ENCODE measurements around the gene PARP14. TPM values are rescaled to one million over a fixed set of nuclear protein-coding genes. Genes with fewer than 3 reads are reported as not detected.
A peak's percentile ranks its signal among the peaks of the same experiment; 100 is the strongest.
"Not testable (repeated sequence)": the region's sequence is repeated elsewhere in the genome, so short reads cannot be mapped to it uniquely, and the experiment has no call there.

PARP14 gene
- total RNA-seq, 1 donor from 2014 or later, result 12.7 TPM

DNA sequence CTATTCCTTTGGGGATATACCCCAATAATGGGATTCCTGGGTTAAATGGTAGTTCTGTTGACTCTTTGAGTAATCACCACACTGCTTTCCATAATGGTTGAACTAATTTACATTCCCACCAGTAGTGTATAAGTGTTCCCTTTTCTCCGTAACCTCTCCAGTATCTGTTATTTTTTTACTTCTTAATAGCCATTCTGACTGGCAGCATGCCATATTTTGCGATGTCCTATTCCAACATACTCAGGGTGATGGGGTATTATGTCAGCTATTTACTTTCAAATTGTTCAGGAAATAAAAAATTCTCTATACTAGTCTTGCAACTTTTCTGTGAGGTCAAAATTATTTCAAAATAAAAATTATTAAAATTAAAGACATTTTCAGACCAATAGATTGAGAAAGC lies 9.1 kb upstream of the PARP14 start:
- intact Hi-C loops (cut with DNase I), result no loop called here
- no peak for DNase-seq (ENCODE audit: low spot score)

GRCh38 chr3:122674339-122674738 lies 6.3 kb upstream of the PARP14 start:
- DNase-seq (ENCODE audit: low spot score), result no peak
- intact Hi-C loops (cut with DNase I), result no loop called here

DNA sequence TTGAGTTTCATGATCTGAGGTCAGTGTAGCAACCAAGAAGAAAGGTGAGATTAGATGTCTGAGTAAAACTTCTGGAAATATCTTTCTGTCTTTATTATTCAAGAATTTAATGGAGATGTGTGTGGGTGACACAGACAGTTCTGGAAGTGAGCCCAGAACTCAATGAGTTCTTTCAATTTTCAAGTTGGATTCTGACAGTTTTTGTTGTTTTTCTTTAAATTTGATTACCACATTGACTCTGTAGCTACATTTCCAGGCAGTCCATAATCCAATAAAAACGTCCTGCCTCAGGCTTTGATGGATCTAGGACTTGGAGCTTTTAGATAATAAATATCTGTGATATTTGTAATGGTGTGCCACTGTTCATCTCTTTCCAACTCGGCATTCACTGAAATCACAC lies 3.9 kb upstream of the PARP14 start:
- DNase-seq (ENCODE audit: low spot score), result no peak

GRCh38 chr3:122677216-122677615 lies 3.4 kb upstream of the PARP14 start:
- intact Hi-C loops (cut with DNase I), result no loop called here
- DNase-seq (ENCODE audit: low spot score), result no peak

More for the DNA sequence above, 3.9 kb upstream of the PARP14 start:
- intact Hi-C loops (cut with DNase I), result no loop called here

GRCh38 chr3:122678506-122678905 lies 2.1 kb upstream of the PARP14 start:
- DNase-seq (ENCODE audit: low spot score), result no peak
- intact Hi-C loops (cut with DNase I), result no loop called here

DNA sequence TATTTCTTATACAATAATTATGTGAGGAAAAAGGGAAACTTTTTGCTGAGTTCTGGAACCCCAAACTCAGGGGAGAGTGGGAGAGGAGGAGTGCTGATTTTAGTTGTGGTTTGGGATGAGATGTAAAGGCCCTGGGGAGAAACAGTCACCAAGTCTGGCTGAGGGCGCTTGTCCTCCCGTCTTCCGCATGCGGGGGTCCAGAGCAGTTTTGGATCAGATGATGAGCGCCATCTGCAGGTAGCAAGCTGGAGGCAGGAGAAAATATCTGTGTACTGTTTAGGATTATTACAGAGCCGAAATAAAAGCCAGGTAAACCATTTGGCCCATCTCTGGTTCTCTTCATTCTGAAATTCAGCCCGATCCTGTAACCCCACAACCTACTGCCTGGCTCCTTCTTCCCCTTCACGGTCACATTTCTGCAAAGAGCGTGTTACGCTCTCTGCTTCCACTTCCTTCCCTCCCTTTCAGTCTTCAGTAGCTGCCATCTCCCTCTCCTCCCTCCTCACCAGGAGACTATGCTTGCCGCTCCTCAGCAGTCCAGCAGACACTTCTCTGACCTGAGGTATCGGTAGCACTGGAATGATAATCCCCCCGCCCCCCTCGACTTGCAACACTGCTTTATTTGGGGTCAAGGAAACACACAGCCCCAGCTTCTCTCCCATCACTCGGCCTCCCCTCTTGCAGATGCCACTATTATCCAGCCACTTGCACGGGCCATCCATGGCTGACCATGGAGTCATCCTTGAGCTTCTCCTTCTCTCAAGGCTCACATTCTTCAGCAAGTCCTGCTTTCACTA lies 1.4 kb upstream of the PARP14 start:
- DNase-seq (ENCODE audit: low spot score), result peak; percentile 90
- intact Hi-C loops (cut with DNase I), result loop anchor here (1.0 kb wide), 2 partner anchors 115 to 119 kb away; partner anchors contain the start of genes DTX3L and PARP9

GRCh38 chr3:122679882-122680474 lies 661 bp upstream of the PARP14 start:
- no peak for DNase-seq (ENCODE audit: low spot score)
- intact Hi-C loops (cut with DNase I), result loop anchor here (1.0 to 5.0 kb wide), 5 partner anchors 116 to 1133 kb away; partner anchors contain the start of genes DTX3L, PARP9 and POLQ

DNA sequence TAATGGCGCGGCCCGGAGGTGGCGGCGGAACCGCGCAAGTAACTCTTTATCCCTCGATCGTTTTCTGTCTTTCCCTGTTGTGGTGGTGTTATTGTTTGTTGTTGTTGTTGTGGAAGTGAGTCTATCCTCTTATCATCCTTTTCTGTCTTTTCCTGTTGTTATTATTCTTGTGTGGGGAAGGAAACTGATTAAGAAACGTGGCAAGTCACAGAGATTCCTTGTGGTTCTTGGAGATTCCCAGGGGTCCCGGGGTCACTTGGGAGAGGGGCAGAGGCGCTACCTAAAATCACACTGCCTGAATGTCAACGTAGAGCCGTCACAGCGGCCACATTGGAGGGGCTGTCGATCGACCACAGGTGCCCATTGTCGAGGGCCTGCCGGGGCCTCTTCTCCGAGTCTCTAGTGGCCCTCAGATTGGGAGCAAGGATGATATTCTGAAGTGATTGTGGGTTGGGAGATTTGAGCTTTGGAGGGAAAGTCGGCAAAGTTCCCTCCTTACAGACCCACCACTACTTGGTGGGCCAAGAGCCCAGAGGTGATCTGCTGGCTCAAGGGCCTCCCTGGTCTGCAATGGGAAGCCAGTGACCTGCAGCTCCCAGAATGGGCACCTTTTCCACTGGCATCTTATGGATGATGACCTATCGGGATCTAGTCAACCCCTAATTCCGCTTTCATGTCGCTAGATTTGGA lies 790 bp downstream of the PARP14 start:
- DNase-seq (ENCODE audit: low spot score), result no peak
- intact Hi-C loops (cut with DNase I), result loop anchor here (5.0 kb wide), 3 partner anchors 224 to 1134 kb away; partner anchors contain the start of gene POLQ

DNA sequence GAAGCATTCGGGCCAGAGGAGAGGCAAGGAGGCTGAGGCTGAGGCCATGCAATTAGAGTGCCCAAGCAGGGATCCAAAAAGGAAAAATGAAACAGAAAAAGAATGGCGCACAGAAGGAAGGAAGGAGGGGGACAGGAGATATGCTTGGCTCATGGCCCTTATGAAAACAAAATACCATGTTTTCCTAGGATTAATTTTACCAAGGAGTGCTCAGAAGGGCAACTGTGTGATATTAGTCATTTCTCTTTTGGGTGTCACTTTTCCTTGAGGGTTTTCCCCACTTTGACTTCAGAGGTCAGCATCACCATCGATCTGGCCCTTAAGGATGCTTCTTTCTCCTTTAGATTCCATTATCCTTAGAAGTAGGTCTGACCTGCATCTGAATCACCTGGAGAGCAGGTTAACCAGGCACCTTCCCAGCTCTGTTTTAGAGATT lies 1.4 kb downstream of the PARP14 start:
- intact Hi-C loops (cut with DNase I), result loop anchor here (5.0 kb wide), 3 partner anchors 225 to 1135 kb away; partner anchors contain the start of gene POLQ
- no peak for DNase-seq (ENCODE audit: low spot score)

- intact Hi-C loops (cut with DNase I), result loop anchor here (5.0 kb wide), 3 partner anchors 226 to 1136 kb away; partner anchors contain the start of gene POLQ
- DNase-seq (ENCODE audit: low spot score), result not testable (repeated sequence)
Observed at GRCh38 chr3:122682778-122683411, 2.3 kb downstream of the PARP14 start.

- intact Hi-C loops (cut with DNase I), result no loop called here
- no peak for DNase-seq (ENCODE audit: low spot score)
Observed at GRCh38 chr3:122687298-122687697, 6.7 kb downstream of the PARP14 start.

- intact Hi-C loops (cut with DNase I), result no loop called here
- DNase-seq (ENCODE audit: low spot score), result no peak
Observed at GRCh38 chr3:122688996-122689395, 8.4 kb downstream of the PARP14 start.

DNA sequence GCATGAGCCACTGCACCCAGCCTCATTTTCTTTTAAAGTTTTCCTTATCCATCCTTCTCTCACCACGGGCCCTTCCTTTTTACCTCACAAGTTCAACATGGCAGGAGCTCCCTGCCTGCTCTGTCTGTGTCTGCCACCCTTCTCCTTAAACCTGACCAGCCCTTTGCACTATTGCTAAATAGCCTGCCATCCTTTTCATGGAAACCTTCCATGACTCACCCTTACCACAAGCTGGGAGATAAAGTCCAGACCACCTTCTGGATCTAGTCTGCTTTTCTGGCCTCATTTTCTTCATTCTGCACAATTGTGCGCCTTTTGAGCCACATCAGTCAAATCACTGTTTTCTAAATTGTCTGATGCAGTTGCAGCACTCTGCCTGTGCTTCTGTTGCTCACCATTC lies 8.9 kb downstream of the PARP14 start:
- DNase-seq (ENCODE audit: low spot score), result no peak
- intact Hi-C loops (cut with DNase I), result no loop called here

DNA sequence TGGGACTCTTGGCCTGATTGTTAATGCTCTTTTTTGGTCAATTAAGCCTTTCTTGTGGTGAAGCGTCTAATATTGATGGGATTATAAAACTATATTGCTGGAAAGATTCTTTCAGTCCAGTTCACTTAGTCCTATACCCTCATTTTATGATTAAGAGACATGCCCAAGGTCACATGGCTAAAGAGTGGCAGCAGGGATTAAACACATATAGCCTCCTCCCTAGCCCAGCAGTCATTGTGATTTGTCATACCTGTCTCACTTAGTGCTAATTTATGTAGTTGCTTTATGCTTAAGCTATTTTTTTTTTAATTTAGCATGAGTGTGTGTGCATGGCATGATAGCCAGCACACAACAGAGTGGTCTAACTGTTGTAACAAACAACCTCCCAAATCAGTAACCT lies 9.5 kb downstream of the PARP14 start:
- intact Hi-C loops (cut with DNase I), result no loop called here
- DNase-seq (ENCODE audit: low spot score), result no peak

DNA sequence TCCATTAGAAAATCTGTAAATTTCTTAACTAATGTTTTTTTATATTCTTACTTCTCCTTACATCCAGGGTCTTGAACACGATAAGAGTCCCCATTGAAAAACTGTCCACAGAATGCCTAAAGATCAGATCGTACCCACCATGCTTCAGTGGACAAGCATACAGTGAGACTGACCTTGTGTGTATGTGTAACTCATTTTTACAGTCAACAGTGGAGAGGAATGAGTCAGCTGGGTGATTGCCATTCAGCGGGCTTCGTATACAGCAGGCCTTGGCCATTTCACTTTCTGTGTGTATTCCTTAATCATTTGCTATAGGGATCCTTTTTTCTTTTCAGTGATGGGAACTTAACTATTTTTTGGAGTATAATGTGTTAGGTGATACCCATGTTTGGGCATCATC lies 10.6 kb downstream of the PARP14 start:
- intact Hi-C loops (cut with DNase I), result no loop called here
- DNase-seq (ENCODE audit: low spot score), result no peak

DNA sequence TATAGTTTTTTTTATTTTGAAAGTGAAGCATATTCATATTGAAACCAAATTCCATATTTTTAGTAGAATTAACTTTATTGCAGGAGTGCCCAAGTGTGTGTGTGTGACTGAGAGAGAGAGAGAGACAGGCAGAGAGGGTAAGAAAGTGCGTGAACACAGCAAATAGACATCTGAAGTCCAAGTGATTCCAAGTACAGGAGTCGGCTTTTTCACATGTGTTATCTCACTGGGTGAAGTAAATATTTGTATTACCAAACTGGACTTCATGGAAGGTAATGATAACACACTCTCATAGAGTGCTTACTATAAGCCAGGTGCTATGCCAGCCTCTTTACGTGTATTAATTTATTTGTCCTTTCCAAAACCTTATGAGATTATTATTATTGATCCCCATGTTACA lies 12.0 kb downstream of the PARP14 start:
- no peak for DNase-seq (ENCODE audit: low spot score)
- intact Hi-C loops (cut with DNase I), result no loop called here

DNA sequence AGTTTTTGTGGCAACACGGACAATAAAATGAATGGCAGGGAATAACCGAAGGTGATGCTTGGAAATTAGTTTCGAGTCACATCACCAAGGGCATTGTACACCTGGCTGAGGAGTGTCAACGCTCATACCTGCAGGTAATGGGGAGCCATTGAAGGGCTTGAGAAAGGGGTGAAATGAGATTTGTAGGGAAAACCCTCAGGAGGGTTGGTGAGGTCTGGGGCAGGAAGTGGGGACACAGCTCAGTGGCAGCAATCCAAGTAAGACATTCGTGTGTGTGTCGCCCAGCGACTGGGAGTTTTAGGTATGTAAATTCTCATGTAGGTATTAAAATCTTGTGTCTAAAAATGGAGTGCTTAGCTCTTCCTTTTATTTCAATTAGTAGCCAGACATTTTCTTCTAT lies 14.3 kb downstream of the PARP14 start:
- intact Hi-C loops (cut with DNase I), result no loop called here

GRCh38 chr3:122695927-122696561 lies 15.4 kb downstream of the PARP14 start:
- no peak for DNase-seq (ENCODE audit: low spot score)
- intact Hi-C loops (cut with DNase I), result no loop called here

More for the DNA sequence above, 14.3 kb downstream of the PARP14 start:
- no peak for DNase-seq (ENCODE audit: low spot score)

GRCh38 chr3:122697952-122698620 lies 17.4 kb downstream of the PARP14 start:
- DNase-seq (ENCODE audit: low spot score), result no peak
- intact Hi-C loops (cut with DNase I), result no loop called here
